Measurements from ENCODE around the gene SAT1.

DNA sequence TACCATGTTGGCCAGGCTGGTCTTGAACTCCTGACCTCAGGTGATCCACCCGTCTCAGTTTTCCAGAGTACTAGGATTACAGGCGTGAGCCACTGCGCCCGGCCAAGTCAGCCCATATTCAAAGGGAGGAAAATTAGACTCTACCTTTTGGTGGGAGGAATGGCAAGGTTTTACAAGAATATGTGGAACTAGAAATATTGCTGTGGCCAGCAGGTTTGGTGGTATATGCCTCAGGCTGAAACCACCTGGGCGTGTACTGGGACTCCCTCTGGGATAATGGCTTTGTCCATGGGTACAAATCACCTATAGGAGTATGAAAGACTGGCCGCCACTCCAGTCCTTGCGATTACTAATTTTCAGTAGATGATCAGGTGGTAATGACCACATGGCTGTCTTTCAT is 32.4 kb downstream of the SAT1 start:
- TF ChIP-seq, protein P1, sequence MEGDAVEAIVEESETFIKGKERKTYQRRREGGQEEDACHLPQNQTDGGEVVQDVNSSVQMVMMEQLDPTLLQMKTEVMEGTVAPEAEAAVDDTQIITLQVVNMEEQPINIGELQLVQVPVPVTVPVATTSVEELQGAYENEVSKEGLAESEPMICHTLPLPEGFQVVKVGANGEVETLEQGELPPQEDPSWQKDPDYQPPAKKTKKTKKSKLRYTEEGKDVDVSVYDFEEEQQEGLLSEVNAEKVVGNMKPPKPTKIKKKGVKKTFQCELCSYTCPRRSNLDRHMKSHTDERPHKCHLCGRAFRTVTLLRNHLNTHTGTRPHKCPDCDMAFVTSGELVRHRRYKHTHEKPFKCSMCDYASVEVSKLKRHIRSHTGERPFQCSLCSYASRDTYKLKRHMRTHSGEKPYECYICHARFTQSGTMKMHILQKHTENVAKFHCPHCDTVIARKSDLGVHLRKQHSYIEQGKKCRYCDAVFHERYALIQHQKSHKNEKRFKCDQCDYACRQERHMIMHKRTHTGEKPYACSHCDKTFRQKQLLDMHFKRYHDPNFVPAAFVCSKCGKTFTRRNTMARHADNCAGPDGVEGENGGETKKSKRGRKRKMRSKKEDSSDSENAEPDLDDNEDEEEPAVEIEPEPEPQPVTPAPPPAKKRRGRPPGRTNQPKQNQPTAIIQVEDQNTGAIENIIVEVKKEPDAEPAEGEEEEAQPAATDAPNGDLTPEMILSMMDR (IDR thresholded peaks at IDR 0.05; ENCODE audit: insufficient read depth, low read length) = no peak
- no peak for TF ChIP-seq SPI1 (IDR thresholded peaks at IDR 0.05; ENCODE audit: borderline replicate concordance, low read depth)
- TF ChIP-seq GABPA (IDR thresholded peaks at IDR 0.05; ENCODE audit: low read depth) = no peak
- TF ChIP-seq POLR2AphosphoS5 (IDR thresholded peaks at IDR 0.05; ENCODE audit: low read depth) = no peak
- TF ChIP-seq, protein P2, sequence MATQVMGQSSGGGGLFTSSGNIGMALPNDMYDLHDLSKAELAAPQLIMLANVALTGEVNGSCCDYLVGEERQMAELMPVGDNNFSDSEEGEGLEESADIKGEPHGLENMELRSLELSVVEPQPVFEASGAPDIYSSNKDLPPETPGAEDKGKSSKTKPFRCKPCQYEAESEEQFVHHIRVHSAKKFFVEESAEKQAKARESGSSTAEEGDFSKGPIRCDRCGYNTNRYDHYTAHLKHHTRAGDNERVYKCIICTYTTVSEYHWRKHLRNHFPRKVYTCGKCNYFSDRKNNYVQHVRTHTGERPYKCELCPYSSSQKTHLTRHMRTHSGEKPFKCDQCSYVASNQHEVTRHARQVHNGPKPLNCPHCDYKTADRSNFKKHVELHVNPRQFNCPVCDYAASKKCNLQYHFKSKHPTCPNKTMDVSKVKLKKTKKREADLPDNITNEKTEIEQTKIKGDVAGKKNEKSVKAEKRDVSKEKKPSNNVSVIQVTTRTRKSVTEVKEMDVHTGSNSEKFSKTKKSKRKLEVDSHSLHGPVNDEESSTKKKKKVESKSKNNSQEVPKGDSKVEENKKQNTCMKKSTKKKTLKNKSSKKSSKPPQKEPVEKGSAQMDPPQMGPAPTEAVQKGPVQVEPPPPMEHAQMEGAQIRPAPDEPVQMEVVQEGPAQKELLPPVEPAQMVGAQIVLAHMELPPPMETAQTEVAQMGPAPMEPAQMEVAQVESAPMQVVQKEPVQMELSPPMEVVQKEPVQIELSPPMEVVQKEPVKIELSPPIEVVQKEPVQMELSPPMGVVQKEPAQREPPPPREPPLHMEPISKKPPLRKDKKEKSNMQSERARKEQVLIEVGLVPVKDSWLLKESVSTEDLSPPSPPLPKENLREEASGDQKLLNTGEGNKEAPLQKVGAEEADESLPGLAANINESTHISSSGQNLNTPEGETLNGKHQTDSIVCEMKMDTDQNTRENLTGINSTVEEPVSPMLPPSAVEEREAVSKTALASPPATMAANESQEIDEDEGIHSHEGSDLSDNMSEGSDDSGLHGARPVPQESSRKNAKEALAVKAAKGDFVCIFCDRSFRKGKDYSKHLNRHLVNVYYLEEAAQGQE (IDR thresholded peaks at IDR 0.05; ENCODE audit: insufficient replicate concordance, low read depth) = no peak
